HepG2 (cell line): Measurements from ENCODE around the gene CLDN11. TPM values are rescaled to one million over a fixed set of nuclear protein-coding genes. Genes with fewer than 3 reads are reported as not detected.
A peak's percentile ranks its signal among the peaks of the same experiment; 100 is the strongest.

ENCODE experiments used
- CBX1 ChIP-seq: IDR thresholded peaks from one replicate; pipeline ENCODE4 v1.6.1; 2016; ENCODE audit warnings: antibody characterized with exemption, low read depth
- IRX3 ChIP-seq: sonication (generic); formaldehyde crosslinking; IDR thresholded peaks from 2 replicates; pipeline ENCODE4 v1.8.1; 2023; ENCODE audit warnings: mild to moderate bottlenecking, low read depth, missing genetic modification reagents, borderline replicate concordance
- KLF16 ChIP-seq, 2 experiments: sonication (generic) in 1 of 2; formaldehyde crosslinking in 1 of 2; IDR thresholded peaks; 2 replicates each; pipeline versions ENCODE4 v1.6.1 to v1.8.0; 2016 to 2023; ENCODE audit warnings: missing genetic modification reagents in 2 of 2, missing compliant biosample characterization in 1 of 2
- RFXAP ChIP-seq: sonication (generic); formaldehyde crosslinking; IDR thresholded peaks from 2 replicates; pipeline ENCODE4 v1.4.0; 2020; ENCODE audit warnings: missing genetic modification reagents, borderline replicate concordance
- ZBTB26 ChIP-seq: IDR thresholded peaks from 2 replicates; pipeline ENCODE4 v1.6.1; 2016; ENCODE audit warnings: missing compliant biosample characterization, missing genetic modification reagents, borderline replicate concordance
- ZNF263 ChIP-seq: sonication (generic); formaldehyde crosslinking; IDR thresholded peaks from 2 replicates; pipeline ENCODE4 v1.4.0; 2020; ENCODE audit warnings: missing genetic modification reagents
- ZNF343 ChIP-seq: sonication (generic); formaldehyde crosslinking; IDR thresholded peaks from 2 replicates; pipeline ENCODE4 v1.4.0; 2020; ENCODE audit warnings: mild to moderate bottlenecking, missing genetic modification reagents
- ZNF839 ChIP-seq: sonication (generic); formaldehyde crosslinking; IDR thresholded peaks from 2 replicates; pipeline ENCODE4 v1.4.0; 2020; ENCODE audit warnings: missing genetic modification reagents, mild to moderate bottlenecking, borderline replicate concordance
- polyA plus RNA-seq, 8 experiments: library from polyadenylated mRNA; depleted of rRNA in 3 of 8; stranded (reverse) in 7 of 8; unstranded in 1 of 8; fragments of >200 nt; fragmentation: Illumina TruSeq in 4 of 8; extraction: Trizol in 4 of 8; gene quantifications; 2 replicates each; pipeline versions ENCODE4 v1.2.1 to v1.2.3, GENCODE V29; 2011 to 2016; ENCODE audit warnings: low read depth in 4 of 8, missing spikeins in 1 of 8, mixed read lengths in 1 of 8; ENCODE audit not compliant: insufficient read depth in 1 of 8
- total RNA-seq, 5 experiments: library from RNA; depleted of rRNA; stranded (reverse); fragments of >200 nt; fragmentation: Illumina TruSeq; extraction: Trizol; gene quantifications; 2 replicates each; pipeline ENCODE4 v1.2.3, GENCODE V29; 2016; ENCODE audit warnings: low read depth in 1 of 5
- TF ChIP-seq, protein P1 (sequence below): sonication (generic); formaldehyde crosslinking; IDR thresholded peaks from 2 replicates; pipeline ENCODE4 v1.4.0; 2020; ENCODE audit warnings: missing genetic modification reagents, borderline replicate concordance
- TF ChIP-seq, protein P2 (sequence below): sonication (generic); formaldehyde crosslinking; conservative IDR thresholded peaks from 2 replicates; pipeline ENCODE4 v1.8.0; 2022; ENCODE audit warnings: mild to moderate bottlenecking, moderate library complexity, missing genetic modification reagents
- TF ChIP-seq, protein P3 (sequence below): sonication (generic); formaldehyde crosslinking; IDR thresholded peaks from 2 replicates; pipeline ENCODE4 v1.4.0; 2020; ENCODE audit warnings: mild to moderate bottlenecking, missing genetic modification reagents

CLDN11 gene
- total and polyA plus RNA-seq, 2 of the 13 experiments (the other 11 are each of a cell fraction or from before 2014, with no cell fraction given): 4.2 to 4.9 TPM

DNA sequence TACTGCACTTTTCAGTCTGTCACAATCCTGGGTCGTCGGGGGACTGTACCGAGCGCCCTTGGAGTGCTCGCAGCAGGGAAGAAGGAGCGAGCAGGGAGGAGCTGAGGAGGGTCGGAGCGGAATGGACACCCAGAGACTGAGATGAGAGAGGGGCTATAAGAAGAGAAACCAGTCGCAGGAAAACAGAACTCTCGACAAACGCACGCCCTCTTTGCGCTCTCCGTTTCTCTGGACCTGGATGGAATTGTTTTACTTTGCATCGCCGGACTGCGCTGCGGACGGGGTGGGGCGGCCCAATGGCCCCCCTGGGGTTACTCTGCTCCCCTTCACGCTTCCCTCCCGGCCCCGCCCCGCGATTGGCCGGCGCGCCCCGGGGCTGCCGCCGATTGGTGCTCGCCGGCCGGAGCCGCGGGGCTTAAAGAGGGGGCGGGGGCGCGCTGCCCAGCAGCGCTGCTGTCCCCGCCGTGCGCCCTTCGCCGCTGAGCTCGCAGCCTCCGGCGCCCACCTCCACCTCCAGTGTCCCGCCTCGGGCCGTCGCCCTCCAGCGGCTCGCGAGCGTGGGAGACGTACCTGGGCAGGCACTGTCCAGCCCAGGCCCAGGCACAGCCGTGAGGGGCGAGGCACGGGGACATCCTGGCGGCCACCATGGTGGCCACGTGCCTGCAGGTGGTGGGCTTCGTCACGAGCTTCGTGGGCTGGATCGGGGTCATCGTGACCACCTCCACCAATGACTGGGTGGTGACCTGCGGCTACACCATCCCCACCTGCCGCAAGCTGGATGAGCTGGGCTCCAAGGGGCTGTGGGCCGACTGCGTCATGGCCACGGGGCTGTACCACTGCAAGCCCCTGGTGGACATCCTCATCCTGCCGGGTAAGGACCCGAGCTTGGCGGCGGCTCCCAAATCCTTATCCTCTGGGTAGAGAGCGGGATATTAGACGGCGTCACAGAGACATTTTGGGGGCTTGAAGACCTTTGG, at the start of gene CLDN11 (continued):
- TF ChIP-seq, protein P1, sequence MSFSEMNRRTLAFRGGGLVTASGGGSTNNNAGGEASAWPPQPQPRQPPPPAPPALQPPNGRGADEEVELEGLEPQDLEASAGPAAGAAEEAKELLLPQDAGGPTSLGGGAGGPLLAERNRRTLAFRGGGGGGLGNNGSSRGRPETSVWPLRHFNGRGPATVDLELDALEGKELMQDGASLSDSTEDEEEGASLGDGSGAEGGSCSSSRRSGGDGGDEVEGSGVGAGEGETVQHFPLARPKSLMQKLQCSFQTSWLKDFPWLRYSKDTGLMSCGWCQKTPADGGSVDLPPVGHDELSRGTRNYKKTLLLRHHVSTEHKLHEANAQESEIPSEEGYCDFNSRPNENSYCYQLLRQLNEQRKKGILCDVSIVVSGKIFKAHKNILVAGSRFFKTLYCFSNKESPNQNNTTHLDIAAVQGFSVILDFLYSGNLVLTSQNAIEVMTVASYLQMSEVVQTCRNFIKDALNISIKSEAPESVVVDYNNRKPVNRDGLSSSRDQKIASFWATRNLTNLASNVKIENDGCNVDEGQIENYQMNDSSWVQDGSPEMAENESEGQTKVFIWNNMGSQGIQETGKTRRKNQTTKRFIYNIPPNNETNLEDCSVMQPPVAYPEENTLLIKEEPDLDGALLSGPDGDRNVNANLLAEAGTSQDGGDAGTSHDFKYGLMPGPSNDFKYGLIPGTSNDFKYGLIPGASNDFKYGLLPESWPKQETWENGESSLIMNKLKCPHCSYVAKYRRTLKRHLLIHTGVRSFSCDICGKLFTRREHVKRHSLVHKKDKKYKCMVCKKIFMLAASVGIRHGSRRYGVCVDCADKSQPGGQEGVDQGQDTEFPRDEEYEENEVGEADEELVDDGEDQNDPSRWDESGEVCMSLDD (CRISPR knock-in tag): 0 out of 2 replicates have a peak, but pooled peaks have one; percentile 36
- TF ChIP-seq ZNF263 (CRISPR knock-in tag) (peak; percentile 89), ZNF839 (CRISPR knock-in tag) (0 out of 2 replicates have a peak, but pooled peaks have one; percentile 39), CBX1 (peak; percentile 50), ZBTB26 (CRISPR knock-in tag) (no peak), ZNF343 (no peak), KLF16 (CRISPR knock-in tag; IDR thresholded peaks at IDR 0.05) (no peak), RFXAP (0 out of 2 replicates have a peak, but pooled peaks have one; percentile 64), IRX3 (no peak)
- TF ChIP-seq, protein P2, sequence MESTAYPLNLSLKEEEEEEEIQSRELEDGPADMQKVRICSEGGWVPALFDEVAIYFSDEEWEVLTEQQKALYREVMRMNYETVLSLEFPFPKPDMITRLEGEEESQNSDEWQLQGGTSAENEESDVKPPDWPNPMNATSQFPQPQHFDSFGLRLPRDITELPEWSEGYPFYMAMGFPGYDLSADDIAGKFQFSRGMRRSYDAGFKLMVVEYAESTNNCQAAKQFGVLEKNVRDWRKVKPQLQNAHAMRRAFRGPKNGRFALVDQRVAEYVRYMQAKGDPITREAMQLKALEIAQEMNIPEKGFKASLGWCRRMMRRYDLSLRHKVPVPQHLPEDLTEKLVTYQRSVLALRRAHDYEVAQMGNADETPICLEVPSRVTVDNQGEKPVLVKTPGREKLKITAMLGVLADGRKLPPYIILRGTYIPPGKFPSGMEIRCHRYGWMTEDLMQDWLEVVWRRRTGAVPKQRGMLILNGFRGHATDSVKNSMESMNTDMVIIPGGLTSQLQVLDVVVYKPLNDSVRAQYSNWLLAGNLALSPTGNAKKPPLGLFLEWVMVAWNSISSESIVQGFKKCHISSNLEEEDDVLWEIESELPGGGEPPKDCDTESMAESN: 0 out of 2 replicates have a peak, but pooled peaks have one; percentile 52
- TF ChIP-seq, protein P3, sequence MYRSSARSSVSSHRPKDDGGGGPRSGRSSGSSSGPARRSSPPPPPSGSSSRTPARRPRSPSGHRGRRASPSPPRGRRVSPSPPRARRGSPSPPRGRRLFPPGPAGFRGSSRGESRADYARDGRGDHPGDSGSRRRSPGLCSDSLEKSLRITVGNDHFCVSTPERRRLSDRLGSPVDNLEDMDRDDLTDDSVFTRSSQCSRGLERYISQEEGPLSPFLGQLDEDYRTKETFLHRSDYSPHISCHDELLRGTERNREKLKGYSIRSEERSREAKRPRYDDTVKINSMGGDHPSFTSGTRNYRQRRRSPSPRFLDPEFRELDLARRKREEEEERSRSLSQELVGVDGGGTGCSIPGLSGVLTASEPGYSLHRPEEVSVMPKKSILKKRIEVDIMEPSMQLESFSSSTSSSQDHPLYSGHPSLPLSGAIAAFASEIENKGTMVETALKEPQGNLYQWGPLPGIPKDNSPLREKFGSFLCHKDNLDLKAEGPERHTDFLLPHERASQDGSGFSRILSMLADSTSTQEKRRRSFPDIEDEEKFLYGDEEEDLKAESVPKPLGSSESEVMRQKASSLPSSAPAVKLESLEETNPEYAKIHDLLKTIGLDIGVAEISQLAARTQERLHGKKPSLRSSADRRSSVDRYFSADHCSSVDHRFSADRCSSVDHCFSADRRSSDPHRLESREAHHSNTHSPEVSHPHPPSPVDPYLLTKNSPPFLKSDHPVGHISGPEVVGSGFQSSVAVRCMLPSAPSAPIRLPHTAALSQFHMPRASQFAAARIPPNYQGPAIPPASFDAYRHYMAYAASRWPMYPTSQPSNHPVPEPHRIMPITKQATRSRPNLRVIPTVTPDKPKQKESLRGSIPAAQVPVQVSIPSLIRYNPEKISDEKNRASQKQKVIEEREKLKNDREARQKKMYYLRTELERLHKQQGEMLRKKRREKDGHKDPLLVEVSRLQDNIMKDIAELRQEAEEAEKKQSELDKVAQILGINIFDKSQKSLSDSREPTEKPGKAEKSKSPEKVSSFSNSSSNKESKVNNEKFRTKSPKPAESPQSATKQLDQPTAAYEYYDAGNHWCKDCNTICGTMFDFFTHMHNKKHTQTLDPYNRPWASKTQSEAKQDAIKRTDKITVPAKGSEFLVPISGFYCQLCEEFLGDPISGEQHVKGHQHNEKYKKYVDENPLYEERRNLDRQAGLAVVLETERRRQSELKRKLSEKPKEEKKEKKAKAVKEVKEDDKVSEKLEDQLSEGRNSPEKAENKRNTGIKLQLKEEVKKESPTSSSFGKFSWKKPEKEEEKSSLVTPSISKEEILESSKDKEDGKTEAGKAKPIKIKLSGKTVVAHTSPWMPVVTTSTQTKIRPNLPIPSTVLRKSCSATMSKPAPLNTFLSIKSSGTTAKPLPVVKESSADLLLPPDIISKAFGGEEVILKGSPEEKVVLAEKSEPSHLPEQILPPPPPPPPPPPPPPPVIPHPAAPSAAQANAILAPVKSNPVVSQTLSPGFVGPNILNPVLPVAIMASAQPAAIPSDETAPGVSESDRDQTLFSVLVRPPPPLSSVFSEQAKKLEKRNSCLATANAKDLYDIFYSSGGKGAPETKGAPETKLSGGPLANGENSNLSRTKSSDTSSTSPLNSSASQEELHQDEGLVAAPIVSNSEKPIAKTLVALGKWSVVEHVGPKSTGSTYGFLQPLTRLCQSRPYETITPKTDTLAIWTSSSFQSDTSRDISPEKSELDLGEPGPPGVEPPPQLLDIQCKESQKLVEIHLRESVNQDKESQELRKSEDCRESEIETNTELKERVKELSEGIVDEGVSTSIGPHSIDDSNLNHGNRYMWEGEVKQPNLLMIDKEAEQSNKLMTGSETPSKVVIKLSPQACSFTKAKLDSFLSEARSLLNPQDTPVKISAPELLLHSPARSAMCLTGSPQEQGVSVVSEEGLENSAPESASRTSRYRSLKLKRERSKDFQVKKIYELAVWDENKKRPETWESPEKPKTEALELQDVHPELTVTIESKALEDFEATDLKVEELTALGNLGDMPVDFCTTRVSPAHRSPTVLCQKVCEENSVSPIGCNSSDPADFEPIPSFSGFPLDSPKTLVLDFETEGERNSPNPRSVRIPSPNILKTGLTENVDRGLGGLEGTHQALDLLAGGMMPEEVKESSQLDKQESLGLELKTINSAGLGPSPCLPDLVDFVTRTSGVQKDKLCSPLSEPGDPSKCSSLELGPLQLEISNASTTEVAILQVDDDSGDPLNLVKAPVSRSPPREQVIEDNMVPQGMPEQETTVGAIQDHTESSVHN (CRISPR knock-in tag): no peak
